K562 (cell line): ENCODE data around the gene CYP2C18. TPM values are rescaled to one million over a fixed set of nuclear protein-coding genes. Genes with fewer than 3 reads are reported as not detected.

Experiments
- ATAC-seq: fragments of 200-7000 bp; cut with Tn5 transposase; 3 replicates; pipeline ENCODE4 v1.9.1; 2020; ENCODE audit warnings: moderate library complexity
- Bru-seq: library from RNA; stranded (reverse); fragments of 400-500 nt; gene quantifications from one replicate; lab custom pipeline; 2021; lab: Mats Ljungman, UMichigan
- BruChase-seq, 2 experiments: library from RNA; stranded (reverse); fragments of 400-500 nt; gene quantifications; one replicate each; lab custom pipeline; 2021; lab: Mats Ljungman, UMichigan
- BruUV-seq: library from RNA; stranded (reverse); fragments of 400-500 nt; replicated peaks from 2 replicates; lab custom pipeline; 2021; lab: Mats Ljungman, UMichigan
- CTCF ChIA-PET: fragments of 300-600 bp; formaldehyde crosslinking; extraction: SDS; loops from one replicate; lab custom pipeline; 2021; ENCODE audit warnings: low intra/inter-chr PET ratio; lab: Yijun Ruan, JAX
- POLR2A ChIA-PET: fragments of 300-600, 350-650 bp; sonication (Branson Sonifier 250); formaldehyde crosslinking; extraction: SDS; loops from one replicate; lab custom pipeline; 2021; ENCODE audit warnings: antibody characterized with exemption, inconsistent platforms; lab: Yijun Ruan, JAX
- DNase-seq, 4 experiments: peaks; one replicate each; pipeline versions ENCODE4 v3.0.0 to v3.0.0-alpha.2; 2011 to 2018; ENCODE audit warnings: low spot score in 3 of 4, mixed read lengths in 3 of 4; ENCODE audit errors: extremely low read depth in 1 of 4
- FAIRE-seq: peaks from 2 replicates; lab custom pipeline; 2011; peaks lifted over from hg19 to GRCh38; lab: Jason Lieb, UNC
- H2AFZ ChIP-seq: 2 replicates; pipeline ENCODE4 v1.6.0; 2011; ENCODE audit warnings: low read depth, low read length, control low read depth, inconsistent platforms
- H3K27ac ChIP-seq: fragments of 200-600 bp; 3 replicates; pipeline ENCODE4 v1.8.0; 2011; ENCODE audit warnings: low read depth, mild to moderate bottlenecking, control low read depth, inconsistent platforms, low read length, moderate library complexity, mixed read lengths; ENCODE audit errors: extremely low read depth
- H3K27me3 ChIP-seq, 2 experiments: fragments of 300-600 bp in 1 of 2; 2 replicates in 1 of 2; 3 replicates in 1 of 2; pipeline versions ENCODE4 v1.6.0 to v1.8.0; 2011; ENCODE audit warnings: inconsistent platforms in 2 of 2, low read length in 2 of 2, mild to moderate bottlenecking in 1 of 2, mixed read lengths in 1 of 2, moderate library complexity in 1 of 2; ENCODE audit not compliant: control insufficient read depth in 2 of 2, insufficient read depth in 2 of 2
- H3K36me3 ChIP-seq: fragments of 300-600 bp; 3 replicates; pipeline ENCODE4 v1.8.0; 2011; ENCODE audit warnings: mild to moderate bottlenecking, low read length, inconsistent platforms; ENCODE audit not compliant: control insufficient read depth, insufficient read depth
- H3K4me1 ChIP-seq, 2 experiments: fragments of 200-600 bp in 1 of 2; replicated peaks in 1 of 2; 2 replicates in 1 of 2; 3 replicates in 1 of 2; pipeline versions ENCODE4 v1.5.1 to v1.8.0; 2011; ENCODE audit warnings: inconsistent platforms in 2 of 2, low read length in 2 of 2, mild to moderate bottlenecking in 1 of 2, mixed read lengths in 1 of 2, moderate library complexity in 1 of 2; ENCODE audit not compliant: control insufficient read depth in 2 of 2, insufficient read depth in 2 of 2
- H3K4me2 ChIP-seq: 2 replicates; pipeline ENCODE4 v1.6.1; 2011; ENCODE audit warnings: low read length, control low read depth, inconsistent platforms, mixed read lengths; ENCODE audit not compliant: insufficient read depth
- H3K4me3 ChIP-seq: fragments of 200-600 bp; sonication (generic), shearing (Covaris generic); 2 replicates; pipeline ENCODE4 v1.5.1; 2016; ENCODE audit warnings: control low read depth, inconsistent platforms
- H3K79me2 ChIP-seq: fragments of 200-600 bp; 3 replicates; pipeline ENCODE4 v1.8.0; 2011; ENCODE audit warnings: low read length, inconsistent platforms; ENCODE audit not compliant: control insufficient read depth, insufficient read depth
- H3K9ac ChIP-seq, 2 experiments: 2 replicates each; pipeline versions ENCODE4 v1.6.0 to v1.6.1; 2011; ENCODE audit warnings: low read depth in 2 of 2, low read length in 2 of 2, control low read depth in 1 of 2, inconsistent platforms in 1 of 2, mild to moderate bottlenecking in 1 of 2, mixed read lengths in 1 of 2; ENCODE audit not compliant: insufficient read depth in 1 of 2
- H3K9me1 ChIP-seq: one replicate; pipeline ENCODE4 v1.6.0; 2011; ENCODE audit warnings: inconsistent platforms, mild to moderate bottlenecking, low read length, moderate library complexity; ENCODE audit not compliant: control insufficient read depth, insufficient read depth
- H3K9me3 ChIP-seq: replicated peaks from 2 replicates; pipeline ENCODE4 v1.5.1; 2011; ENCODE audit warnings: low read depth, low read length, inconsistent platforms; ENCODE audit not compliant: control insufficient read depth, insufficient read depth
- H4K20me1 ChIP-seq: replicated peaks from 2 replicates; pipeline ENCODE4 v1.6.1; 2011; ENCODE audit warnings: low read length, inconsistent platforms, mixed read lengths; ENCODE audit not compliant: control insufficient read depth, insufficient read depth
- GTF3C2 ChIP-seq: IDR thresholded peaks from 3 replicates; pipeline ENCODE4 v1.6.1; 2011; ENCODE audit warnings: borderline replicate concordance, mild to moderate bottlenecking, moderate library complexity; ENCODE audit not compliant: insufficient read length; ENCODE audit errors: extremely low read depth
- TCF7 ChIP-seq: sonication (generic); IDR thresholded peaks from 2 replicates; pipeline ENCODE4 v1.6.1; 2016; ENCODE audit warnings: antibody characterized with exemption, borderline replicate concordance
- TFAM ChIP-seq: fragments of 250-450 bp; sonication (Bioruptor Pico); conservative IDR thresholded peaks from 2 replicates; pipeline ENCODE4 v1.5.0; 2021; ENCODE audit warnings: mild to moderate bottlenecking, moderate library complexity
- ZNF316 ChIP-seq: fragments of 450-650 bp; IDR thresholded peaks from 2 replicates; pipeline ENCODE4 v1.6.1; 2016
- ZNF609 ChIP-seq: sonication (generic); formaldehyde crosslinking; IDR thresholded peaks from 2 replicates; pipeline ENCODE4 v1.8.1; 2023; ENCODE audit warnings: missing genetic modification reagents, mild to moderate bottlenecking, borderline replicate concordance
- ZNF699 ChIP-seq: fragments of 250-450 bp; sonication (Bioruptor Pico); IDR thresholded peaks from 2 replicates; pipeline ENCODE4 v1.8.0; 2021; ENCODE audit warnings: mild to moderate bottlenecking, moderate library complexity; ENCODE audit not compliant: insufficient replicate concordance
- WGBS: fragments of 100-300 bp; shearing (Covaris generic); methylation state at CpG from one replicate; pipeline ENCODE4 v1.1.6; 2016; ENCODE audit warnings: low coverage, mixed read lengths; ENCODE audit not compliant: insufficient coverage; ENCODE audit errors: missing lambda C conversion rate; 5-methylcytosine and 5-hydroxymethylcytosine counted together
- in situ Hi-C: fragments of 300-500 bp; cut with MboI; formaldehyde crosslinking; loops from 4 replicates; pipeline ENCODE4 v1.15.0; 2018; ENCODE audit warnings: inconsistent platforms, mixed read lengths
- intact Hi-C: fragments of 100-400 bp; cut with micrococcal nuclease; formaldehyde crosslinking; loops from 2 replicates; pipeline ENCODE4 v1.14.2; 2022
- long read RNA-seq, 3 experiments: library from polyadenylated mRNA in 2 of 3; library from RNA in 1 of 3; unstranded in 2 of 3; stranded (forward) in 1 of 3; transcript quantifications; one replicate each; pipeline ENCODE4 v2.0.0, GENCODE V29; 2019 to 2022
- polyA minus RNA-seq, 3 experiments: library from RNA; depleted of rRNA, polyadenylated mRNA; stranded (reverse); fragments of >200 nt; gene quantifications; 2 replicates each; pipeline ENCODE4 v1.2.3, GENCODE V29; 2011
- polyA plus RNA-seq, 8 experiments: library from polyadenylated mRNA; depleted of rRNA in 4 of 8; stranded (reverse) in 5 of 8; unstranded in 3 of 8; fragments of >200 nt; fragmentation: Nextera tagmentation in 2 of 8; fragmentation: Illumina TruSeq in 1 of 8; extraction: Ambion mirVana in 2 of 8; extraction: Trizol in 1 of 8; gene quantifications; 2 replicates each; pipeline versions ENCODE4 v1.2.1 to v1.2.3, GENCODE V29; 2011 to 2014; ENCODE audit warnings: inconsistent platforms in 1 of 8, missing spikeins in 1 of 8
- total RNA-seq, 7 experiments: library from RNA; depleted of rRNA in 6 of 7; stranded (reverse); fragments of >200 nt in 6 of 7; fragmentation: Illumina TruSeq in 2 of 7; extraction: Trizol in 2 of 7; gene quantifications; 2 replicates each; pipeline versions ENCODE4 v1.2.1 to v1.2.3, GENCODE V29; 2011 to 2021; ENCODE audit warnings: low replicate concordance in 1 of 7
- TF ChIP-seq, protein P1 (sequence below), 2 experiments: fragments of 450-650 bp; conservative IDR thresholded peaks; 2 replicates each; pipeline ENCODE4 v1.6.1; 2017; ENCODE audit warnings: mild to moderate bottlenecking in 2 of 2, moderate library complexity in 2 of 2

The CYP2C18 gene
- not detected in 2 replicates for total RNA-seq (2011; cell fraction: chromatin; rRNA removed; ENCODE audit: low replicate concordance)
- total RNA-seq (2011; cell fraction: nucleolus; rRNA removed), result not detected in 2 replicates
- total RNA-seq (2011; cell fraction: nucleoplasm; rRNA removed), result not detected in 2 replicates
- total RNA-seq (2014; rRNA removed) (not detected in 2 replicates), total RNA-seq (2014; rRNA removed; fragmentation: Illumina TruSeq; extraction: Trizol) (not detected in 2 replicates), total RNA-seq (2015; rRNA removed; fragmentation: Illumina TruSeq; extraction: Trizol) (not detected in 2 replicates), total RNA-seq (2021) (not detected in 2 replicates), polyA plus RNA-seq (2011; rRNA removed) (not detected in 2 replicates), polyA plus RNA-seq (2014; fragmentation: Illumina TruSeq; extraction: Trizol) (not detected in 2 replicates), polyA plus RNA-seq (2014; fragmentation: Nextera tagmentation; extraction: Ambion mirVana) (not detected), polyA plus RNA-seq (2014; rRNA removed) (not detected in 2 replicates), polyA minus RNA-seq (2011; rRNA and poly(A)+ RNA removed) (not detected in 2 replicates), Bru-seq, nascent RNA (not detected), BruChase-seq, experiment 1, labeled RNA remaining after a 2-hour chase (percentile 12 among the genes with signal in this experiment), BruChase-seq, experiment 2, labeled RNA remaining after a 6-hour chase (percentile 21 among the genes with signal in this experiment)
- polyA plus RNA-seq (2011; cell fraction: cytosol; rRNA removed), result not detected in 2 replicates
- not detected in 2 replicates for polyA plus RNA-seq (2011; cell fraction: nucleus; rRNA removed)
- polyA plus RNA-seq (2012), result not detected in 2 replicates
- not detected in 2 replicates for polyA minus RNA-seq (2011; cell fraction: cytosol; rRNA and poly(A)+ RNA removed)
- not detected in 2 replicates for polyA minus RNA-seq (2011; cell fraction: nucleus; rRNA and poly(A)+ RNA removed)
- long read RNA-seq, experiment 1, result 0 reads
- long read RNA-seq, experiment 2, result 0 reads
- long read RNA-seq, experiment 3, result 0 reads

- H2AFZ ChIP-seq, result no peak within 1 kb of the TSS
- BruUV-seq, result no TSS peak
- H3K4me2 ChIP-seq, result no peak within 1 kb of the TSS
- intact Hi-C loops (no loop called here), in situ Hi-C loops (no loop called here)
- H3K27ac ChIP-seq, result no peak within 1 kb of the TSS
- H3K4me1 ChIP-seq, result no peaks in the 10 kb centered on the region
- H4K20me1 ChIP-seq, result no peaks in the 10 kb centered on the region
- no peak within 1 kb of the TSS for H3K4me3 ChIP-seq
- no peak for ATAC-seq
- H3K79me2 ChIP-seq, result no peaks in the 10 kb centered on the region
- no peaks in the 10 kb centered on the region for H3K27me3 ChIP-seq
- ChIA-PET CTCF (no interaction called here), POLR2A (no interaction called here)
- DNase-seq, result no peak
- FAIRE-seq, result no peak
- H3K9ac ChIP-seq, result no peak within 1 kb of the TSS
- 1% methylated on average over 8 of the region's 10 CpGs for WGBS
- H3K36me3 ChIP-seq, result no peaks in the 10 kb centered on the region
- H3K9me1 ChIP-seq, result no peaks in the 10 kb centered on the region
- H3K9me3 ChIP-seq, result no peaks in the 10 kb centered on the region
- TF ChIP-seq ZNF609 (no peak), ZNF316 (peak; percentile 6; the same call in 1 of the 2 replicates), TFAM (CRISPR knock-in tag) (no peak), GTF3C2 (no peak), TCF7 (no peak), ZNF699 (CRISPR knock-in tag) (no peak)
- TF ChIP-seq, protein P1, sequence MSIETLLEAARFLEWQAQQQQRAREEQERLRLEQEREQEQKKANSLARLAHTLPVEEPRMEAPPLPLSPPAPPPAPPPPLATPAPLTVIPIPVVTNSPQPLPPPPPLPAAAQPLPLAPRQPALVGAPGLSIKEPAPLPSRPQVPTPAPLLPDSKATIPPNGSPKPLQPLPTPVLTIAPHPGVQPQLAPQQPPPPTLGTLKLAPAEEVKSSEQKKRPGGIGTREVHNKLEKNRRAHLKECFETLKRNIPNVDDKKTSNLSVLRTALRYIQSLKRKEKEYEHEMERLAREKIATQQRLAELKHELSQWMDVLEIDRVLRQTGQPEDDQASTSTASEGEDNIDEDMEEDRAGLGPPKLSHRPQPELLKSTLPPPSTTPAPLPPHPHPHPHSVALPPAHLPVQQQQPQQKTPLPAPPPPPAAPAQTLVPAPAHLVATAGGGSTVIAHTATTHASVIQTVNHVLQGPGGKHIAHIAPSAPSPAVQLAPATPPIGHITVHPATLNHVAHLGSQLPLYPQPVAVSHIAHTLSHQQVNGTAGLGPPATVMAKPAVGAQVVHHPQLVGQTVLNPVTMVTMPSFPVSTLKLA (conservative IDR thresholded peaks at IDR 0.05), result no peak
These were observed at the start of gene CYP2C18 for GRCh38 chr10:94683214-94684054. CYP2C18 (plus strand) TSS chr10:94683729; CDS start chr10:94683820, 91 bp downstream.
